ENCODE data around the gene ITPR2. TPM values are rescaled to one million over a fixed set of nuclear protein-coding genes. Genes with fewer than 3 reads are reported as not detected.

ITPR2 gene
- total and polyA plus RNA-seq, 2 of the 13 experiments (the other 11 are each of a cell fraction or from before 2014, with no cell fraction given), result 31.9 to 81.9 TPM

GRCh38 chr12:26469421-26470180 is 363.4 kb downstream of the ITPR2 start:
- Histone ChIP-seq H4K20me1 (ENCODE audit: insufficient read depth, low read length) (no peaks in the 10 kb centered on the region), H3K79me2 (ENCODE audit: insufficient read depth, low read length) (no peaks in the 10 kb centered on the region), H3K9ac (ENCODE audit: insufficient read depth, low read depth, low read length) (no peak overlapping the region), H3K27me3 (ENCODE audit: control insufficient read depth in 1 of 2, insufficient read depth in 2 of 2, low read length in 2 of 2) (no peaks in the 10 kb centered on the region), H3K4me2 (ENCODE audit: low read depth, low read length) (no peak overlapping the region), H3K9me3 (ENCODE audit: low read length) (no peaks in the 10 kb centered on the region), H3K27ac (ENCODE audit: extremely low read length, insufficient read depth, low read length) (no peak overlapping the region), H3K4me1 (ENCODE audit: insufficient read depth, low read length) (no peaks in the 10 kb centered on the region), H3K36me3 (replicated peaks in 1 of 2; ENCODE audit: control insufficient read depth in 1 of 2, insufficient read depth in 2 of 2, low read length in 2 of 2) (peaks cover 9 to 57% of the 10 kb centered on the region in 2 experiments; a peak in 4 of 5 replicates), H3K4me3 (replicated peaks in 1 of 3; ENCODE audit: insufficient read depth in 1 of 3, low read depth in 2 of 3, low read length in 3 of 3) (no peak overlapping the region), H2AFZ (ENCODE audit: low read length) (no peak overlapping the region)
- intact Hi-C loops (cut with micrococcal nuclease; ENCODE audit: unreplicated experiment), result no loop called here
- ATAC-seq, result no peak
- no peak for DNase-seq (ENCODE audit: low spot score)
- POLR2A ChIA-PET, result no interaction called here
- WGBS (ENCODE audit: low lambda C conversion rate), result 100% methylated on average over 6 of the region's 6 CpGs
- CTCF ChIA-PET (ENCODE audit: low intra/inter-chr PET ratio, low total read pairs), result no interaction called here
- FAIRE-seq, result no peak
- in situ Hi-C loops (cut with HindIII; ENCODE audit: extremely low pct_ligation_motif_present, low pct_unique_long_range_greater_than_20kb), result no loop called here
- no TSS peak for BruUV-seq (replicated peaks)
- TF ChIP-seq, protein P1, sequence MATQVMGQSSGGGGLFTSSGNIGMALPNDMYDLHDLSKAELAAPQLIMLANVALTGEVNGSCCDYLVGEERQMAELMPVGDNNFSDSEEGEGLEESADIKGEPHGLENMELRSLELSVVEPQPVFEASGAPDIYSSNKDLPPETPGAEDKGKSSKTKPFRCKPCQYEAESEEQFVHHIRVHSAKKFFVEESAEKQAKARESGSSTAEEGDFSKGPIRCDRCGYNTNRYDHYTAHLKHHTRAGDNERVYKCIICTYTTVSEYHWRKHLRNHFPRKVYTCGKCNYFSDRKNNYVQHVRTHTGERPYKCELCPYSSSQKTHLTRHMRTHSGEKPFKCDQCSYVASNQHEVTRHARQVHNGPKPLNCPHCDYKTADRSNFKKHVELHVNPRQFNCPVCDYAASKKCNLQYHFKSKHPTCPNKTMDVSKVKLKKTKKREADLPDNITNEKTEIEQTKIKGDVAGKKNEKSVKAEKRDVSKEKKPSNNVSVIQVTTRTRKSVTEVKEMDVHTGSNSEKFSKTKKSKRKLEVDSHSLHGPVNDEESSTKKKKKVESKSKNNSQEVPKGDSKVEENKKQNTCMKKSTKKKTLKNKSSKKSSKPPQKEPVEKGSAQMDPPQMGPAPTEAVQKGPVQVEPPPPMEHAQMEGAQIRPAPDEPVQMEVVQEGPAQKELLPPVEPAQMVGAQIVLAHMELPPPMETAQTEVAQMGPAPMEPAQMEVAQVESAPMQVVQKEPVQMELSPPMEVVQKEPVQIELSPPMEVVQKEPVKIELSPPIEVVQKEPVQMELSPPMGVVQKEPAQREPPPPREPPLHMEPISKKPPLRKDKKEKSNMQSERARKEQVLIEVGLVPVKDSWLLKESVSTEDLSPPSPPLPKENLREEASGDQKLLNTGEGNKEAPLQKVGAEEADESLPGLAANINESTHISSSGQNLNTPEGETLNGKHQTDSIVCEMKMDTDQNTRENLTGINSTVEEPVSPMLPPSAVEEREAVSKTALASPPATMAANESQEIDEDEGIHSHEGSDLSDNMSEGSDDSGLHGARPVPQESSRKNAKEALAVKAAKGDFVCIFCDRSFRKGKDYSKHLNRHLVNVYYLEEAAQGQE (IDR thresholded peaks at IDR 0.05; ENCODE audit: borderline replicate concordance in 1 of 2, low read depth in 1 of 2, low read length in 2 of 2), result no peak
- TF ChIP-seq ZFP37 (CRISPR knock-in tag; IDR thresholded peaks at IDR 0.05; ENCODE audit: borderline replicate concordance) (no peak), MTF2 (CRISPR knock-in tag; IDR thresholded peaks at IDR 0.05; ENCODE audit: borderline replicate concordance) (no peak), ZNF501 (CRISPR knock-in tag; IDR thresholded peaks at IDR 0.05) (no peak), NFYC (CRISPR knock-in tag; IDR thresholded peaks at IDR 0.05) (no peak), YEATS4 (CRISPR knock-in tag; IDR thresholded peaks at IDR 0.05; ENCODE audit: borderline replicate concordance) (no peak)
- TF ChIP-seq, protein P2, sequence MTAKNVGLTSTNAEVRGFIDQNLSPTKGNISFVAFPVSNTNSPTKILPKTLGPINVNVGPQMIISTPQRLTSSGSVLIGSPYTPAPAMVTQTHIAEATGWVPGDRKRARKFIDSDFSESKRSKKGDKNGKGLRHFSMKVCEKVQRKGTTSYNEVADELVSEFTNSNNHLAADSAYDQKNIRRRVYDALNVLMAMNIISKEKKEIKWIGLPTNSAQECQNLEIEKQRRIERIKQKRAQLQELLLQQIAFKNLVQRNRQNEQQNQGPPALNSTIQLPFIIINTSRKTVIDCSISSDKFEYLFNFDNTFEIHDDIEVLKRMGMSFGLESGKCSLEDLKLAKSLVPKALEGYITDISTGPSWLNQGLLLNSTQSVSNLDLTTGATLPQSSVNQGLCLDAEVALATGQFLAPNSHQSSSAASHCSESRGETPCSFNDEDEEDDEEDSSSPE (CRISPR knock-in tag; IDR thresholded peaks at IDR 0.05), result no peak
